Activated CD4-positive, alpha-beta T cell treated with anti-CD3 and anti-CD28 coated beads, Interleukin-2, amount 50 U/mL, for 16 hours (primary cell): ENCODE results near the gene FOXP1.
"Not testable (repeated sequence)": the region's sequence is repeated elsewhere in the genome, so short reads cannot be mapped to it uniquely, and the experiment has no call there.

Experiments
- DNase-seq: peaks from one replicate; pipeline ENCODE4 v3.0.0-alpha.2; 2020

Gene FOXP1

DNA sequence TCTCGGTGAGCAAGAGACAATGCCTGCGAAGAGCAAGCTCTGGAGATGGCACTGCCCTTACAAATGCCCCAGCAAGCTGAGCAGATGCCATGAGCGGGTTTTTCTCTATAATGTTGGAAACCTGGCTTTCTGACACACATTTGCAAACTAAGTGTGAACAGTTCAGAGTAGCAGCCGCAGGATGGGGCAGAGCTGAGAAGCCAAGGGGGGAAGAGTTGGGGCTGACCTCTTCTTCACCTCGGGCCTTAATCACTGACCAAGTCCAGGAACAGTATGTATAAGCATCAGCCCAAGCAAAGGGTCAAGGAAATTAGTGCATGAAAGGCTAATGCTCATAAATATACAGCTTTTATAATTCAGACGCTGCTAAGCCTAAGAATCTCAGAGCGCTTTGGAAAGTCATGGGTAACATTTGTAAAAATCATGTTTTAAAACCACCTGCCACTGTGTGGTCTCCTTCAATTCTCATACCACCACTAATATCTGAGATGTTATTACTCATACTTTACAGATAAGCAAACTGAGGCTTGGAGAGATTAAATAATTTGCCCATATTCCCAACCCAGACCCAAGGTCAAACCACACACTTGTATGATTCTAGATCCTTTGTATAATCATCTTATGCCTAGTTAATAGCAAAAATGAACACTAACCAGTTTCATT lies 603.4 kb downstream of the FOXP1 start:
- no peak for DNase-seq

DNA sequence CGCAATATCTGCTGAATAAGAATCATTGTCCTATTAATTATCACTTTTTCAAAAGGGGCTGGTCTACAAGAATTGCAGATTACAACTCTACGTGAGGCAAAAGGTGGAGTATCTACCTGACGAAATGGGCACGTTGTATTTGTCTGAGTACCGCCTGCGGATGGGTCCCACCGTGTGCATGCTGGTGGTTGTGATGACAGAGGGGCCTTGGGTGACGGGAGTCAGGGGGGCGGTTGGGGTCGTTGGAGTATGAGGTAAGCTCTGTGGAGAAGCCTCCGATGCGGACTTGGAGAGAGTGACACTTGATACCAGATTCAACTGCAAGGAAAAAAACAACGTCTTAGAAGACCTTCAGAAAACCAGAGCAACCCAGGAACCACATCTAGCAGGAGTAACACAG lies 605.8 kb downstream of the FOXP1 start:
- DNase-seq = no peak

DNA sequence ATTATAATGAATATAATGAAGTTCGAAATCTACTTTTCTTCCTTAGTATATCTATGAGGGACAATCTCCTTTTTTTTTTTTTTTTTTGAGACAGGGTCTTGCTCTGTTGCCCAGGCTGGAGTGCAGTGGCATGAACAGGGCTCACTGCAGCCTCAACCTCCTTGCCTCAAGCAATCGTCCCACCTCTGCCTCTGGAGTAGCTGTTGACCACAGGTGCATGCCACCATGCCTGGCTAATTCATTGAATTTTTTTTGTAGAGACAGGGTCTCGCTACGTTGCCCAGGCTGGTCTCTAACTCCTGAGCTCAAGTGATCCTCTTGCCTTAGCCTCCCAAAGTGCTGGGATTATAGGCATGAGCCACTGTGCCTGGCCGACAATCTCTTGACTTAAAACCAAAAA lies 607.5 kb downstream of the FOXP1 start:
- not testable (repeated sequence) for DNase-seq

DNA sequence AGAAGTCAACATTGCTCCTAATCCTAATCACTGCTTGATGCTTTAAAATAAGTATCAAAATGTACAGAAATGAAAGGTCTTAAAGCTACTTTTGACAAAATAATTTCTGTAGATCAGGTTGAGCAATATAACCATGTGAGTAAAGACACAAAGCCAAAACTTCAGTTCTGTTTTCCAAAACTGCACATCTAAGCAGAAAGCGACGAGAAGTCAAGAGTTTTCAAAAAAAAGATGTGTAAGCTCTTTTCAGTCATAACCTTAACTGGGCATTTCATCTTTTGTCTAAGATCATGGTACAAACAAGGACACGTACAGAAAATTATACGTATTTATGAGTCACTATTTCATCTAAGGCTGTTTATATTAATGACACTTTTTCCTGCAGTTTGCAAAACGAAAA lies 608.8 kb downstream of the FOXP1 start:
- DNase-seq = no peak

DNA sequence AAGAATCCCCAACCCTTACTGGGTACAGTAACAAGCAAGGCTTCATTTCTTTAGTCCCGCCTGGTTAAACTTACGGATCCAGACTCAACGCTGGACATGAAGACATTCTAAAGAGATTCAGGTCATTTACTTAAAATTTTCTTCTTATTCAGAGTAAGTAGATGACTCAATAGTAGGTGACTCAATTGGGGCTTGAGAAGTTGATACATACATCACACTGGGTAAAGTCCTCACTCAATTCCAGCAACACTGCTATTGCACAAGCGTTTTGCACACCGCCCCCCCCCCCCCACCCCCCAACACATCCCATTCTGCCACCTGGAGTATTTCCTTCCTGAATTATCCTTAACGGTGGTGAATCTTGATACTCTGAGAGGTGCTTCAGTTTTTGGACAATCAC lies 610.0 kb downstream of the FOXP1 start:
- DNase-seq = peak; percentile 24

DNA sequence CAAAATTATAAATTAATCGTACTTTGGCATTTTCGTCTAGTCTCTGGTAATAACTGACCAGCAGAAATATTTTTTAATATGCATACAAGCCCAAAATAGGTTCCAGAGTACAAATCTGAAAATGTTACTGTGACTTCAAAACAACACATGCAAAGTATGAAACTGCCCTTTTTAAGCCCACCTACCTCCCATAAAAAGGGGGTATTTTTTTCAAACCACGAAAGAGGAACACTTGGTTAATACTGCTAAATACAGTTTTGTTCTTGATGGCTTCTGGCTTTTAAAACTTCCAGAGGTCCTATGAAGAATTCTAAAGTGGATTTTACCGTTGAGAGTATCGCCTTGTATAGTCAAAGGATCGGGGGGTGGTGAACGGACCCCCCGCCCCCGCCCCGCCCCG lies 610.7 kb downstream of the FOXP1 start:
- DNase-seq = no peak

DNA sequence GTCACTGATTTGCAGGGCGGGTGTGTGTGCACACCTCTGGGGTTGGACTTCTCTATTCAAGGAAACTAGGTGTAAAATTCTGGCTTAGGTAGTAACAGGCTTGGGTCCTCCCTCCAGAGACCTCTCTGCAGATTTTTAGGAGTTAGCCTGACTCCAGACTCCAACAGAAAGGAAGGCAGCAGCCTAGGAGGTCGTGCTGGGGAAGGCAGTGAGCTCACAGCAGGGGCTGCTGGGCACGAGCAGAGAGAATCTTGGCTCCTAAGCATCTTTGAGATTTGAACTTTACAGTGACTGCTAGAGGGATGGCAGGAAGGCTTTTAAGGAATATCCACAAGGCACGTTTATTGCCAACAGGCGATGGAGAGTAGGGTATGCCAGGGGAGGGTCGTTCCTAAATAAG lies 612.6 kb downstream of the FOXP1 start:
- DNase-seq = no peak

DNA sequence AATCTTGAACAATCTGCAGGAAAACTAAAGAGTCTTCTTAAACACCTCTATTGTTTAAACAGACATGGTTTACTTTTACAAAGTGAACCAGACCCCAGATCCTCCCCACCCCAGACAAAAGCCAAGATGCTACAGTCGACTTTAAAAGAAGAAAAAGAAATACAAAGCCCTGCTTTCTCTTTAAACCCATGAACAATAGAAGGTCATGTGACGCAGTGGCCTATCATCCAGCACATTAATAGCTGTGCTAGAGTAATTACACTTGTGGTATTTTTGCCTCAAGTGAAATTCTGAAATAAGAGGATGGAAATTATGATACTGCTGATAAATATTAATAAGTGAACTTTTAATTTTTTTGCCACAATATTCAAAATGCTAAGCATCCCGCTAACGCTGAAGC lies 613.4 kb downstream of the FOXP1 start:
- DNase-seq = no peak

DNA sequence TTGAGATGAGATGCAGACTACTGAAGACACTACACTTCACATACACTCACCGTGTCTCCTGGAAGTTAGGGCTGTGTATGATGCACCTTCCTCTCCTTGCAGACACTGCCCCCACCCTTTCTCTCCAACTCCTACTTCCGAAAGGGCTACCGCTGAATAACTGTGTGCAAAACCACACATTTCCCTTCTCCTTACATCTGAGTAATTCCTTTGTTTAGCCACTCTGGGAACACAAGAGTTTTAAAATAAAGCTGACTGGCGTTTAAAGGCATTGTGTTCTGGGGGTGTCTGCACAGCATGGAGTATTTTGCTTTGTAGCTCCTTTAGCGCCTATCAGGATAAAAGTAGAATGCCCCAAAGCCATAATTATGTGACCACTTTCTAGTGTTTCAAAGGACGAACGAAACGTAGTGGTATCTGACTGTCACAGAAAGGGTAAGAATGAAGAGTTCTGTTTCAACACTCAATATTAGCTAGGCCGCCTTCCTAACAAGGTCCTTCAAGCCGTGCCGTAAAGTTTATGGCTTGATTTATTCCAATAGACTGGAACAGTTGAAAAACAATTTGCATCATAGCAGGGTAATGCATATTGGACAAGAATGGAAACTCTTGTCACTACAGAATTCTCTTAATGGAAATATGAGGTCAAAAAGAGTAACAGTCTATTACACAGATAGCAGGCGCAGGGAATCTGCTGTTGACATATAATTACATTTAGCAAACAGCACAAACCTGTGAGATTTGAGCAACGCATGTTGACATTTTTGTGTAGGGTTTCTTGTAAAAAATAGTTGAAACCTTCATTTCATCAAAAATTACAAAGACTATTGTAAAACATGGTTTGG lies 619.9 kb downstream of the FOXP1 start:
- no peak for DNase-seq

DNA sequence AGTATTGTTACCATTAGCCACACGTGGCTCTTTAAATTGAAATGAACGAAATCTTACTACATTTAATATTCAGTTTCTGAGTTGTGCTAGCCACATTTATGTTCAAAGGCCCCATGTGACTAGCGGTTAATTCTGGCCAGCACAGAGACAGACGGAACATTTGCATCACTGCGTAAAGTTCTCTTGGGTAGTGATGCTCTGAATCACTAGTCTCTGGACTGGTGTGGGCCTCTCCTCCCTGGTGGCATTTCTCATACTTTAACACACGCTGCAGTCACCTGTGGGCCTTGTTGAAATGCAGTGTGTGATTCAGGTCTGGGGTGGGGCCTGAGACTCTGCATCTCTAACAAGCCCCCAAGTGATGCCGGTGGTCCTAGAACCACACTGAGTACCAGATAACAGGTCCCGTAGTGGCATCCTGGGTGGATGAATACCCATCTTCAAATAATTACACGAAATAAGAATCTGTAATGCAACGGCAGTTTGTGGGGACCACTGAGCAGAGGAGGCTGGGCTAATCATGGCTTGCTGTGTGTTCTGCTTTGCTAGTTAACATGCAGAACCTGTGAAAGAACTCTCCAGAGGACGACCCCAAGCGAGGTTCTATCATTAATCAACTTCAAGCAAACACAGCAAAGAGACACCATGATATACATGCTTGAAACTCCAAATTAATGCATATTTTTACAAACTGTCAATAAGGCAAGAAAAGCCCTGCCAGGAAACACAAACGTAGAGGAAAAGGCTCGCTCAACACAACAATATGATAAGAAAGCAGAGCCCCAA lies 623.8 kb downstream of the FOXP1 start:
- no peak for DNase-seq

DNA sequence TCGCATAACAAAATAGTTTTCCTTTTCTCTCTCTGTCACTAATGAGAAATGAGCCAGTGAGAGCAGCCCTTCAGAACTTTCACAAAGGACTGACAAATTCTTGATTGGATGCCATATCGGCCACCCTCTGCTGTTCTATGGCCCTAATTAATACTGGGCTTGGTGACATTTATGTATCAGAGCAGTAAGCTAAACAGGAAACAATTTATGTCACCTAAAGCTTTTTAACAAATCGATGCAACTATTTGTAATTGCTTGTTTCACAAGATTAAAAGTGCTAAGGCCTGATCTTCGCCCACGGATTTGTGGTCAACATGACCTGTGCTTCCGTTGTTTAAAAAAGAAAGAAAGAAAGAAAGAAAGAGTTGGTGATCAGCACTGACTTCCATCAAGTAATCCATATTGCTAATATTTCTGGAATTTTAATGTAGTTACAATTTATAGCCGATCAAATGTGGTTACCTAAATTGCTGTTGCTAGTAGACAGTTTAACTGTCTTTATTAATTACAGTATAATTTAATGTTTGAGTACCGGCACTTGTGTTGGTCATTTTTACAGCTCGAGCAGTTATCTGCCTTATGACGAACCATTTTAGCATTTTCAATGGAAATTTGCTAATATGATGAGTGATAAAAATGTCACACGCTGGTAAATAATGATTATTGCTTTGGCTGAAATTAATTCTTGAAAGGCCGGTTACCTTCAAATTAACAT lies 631.3 kb downstream of the FOXP1 start:
- DNase-seq = no peak

DNA sequence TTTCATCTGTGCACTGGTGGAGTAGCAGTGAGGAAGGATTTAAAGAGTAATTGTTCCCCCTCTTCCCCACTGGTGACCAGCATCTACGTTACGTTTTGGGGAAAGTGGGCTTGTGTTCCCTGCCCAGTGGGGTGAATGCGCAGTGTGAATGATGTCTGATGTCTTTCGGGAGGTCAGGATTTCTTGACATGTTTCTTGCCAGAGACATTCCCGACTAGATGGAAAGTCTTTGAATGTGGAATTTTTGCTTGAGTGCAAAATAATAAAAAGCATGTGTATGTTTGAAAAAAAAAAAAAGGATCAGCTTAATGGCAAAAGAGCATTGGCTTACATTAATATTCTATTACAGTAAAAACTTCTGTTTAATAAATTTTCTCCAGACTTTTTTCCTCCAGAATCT lies 632.2 kb downstream of the FOXP1 start:
- no peak for DNase-seq

DNA sequence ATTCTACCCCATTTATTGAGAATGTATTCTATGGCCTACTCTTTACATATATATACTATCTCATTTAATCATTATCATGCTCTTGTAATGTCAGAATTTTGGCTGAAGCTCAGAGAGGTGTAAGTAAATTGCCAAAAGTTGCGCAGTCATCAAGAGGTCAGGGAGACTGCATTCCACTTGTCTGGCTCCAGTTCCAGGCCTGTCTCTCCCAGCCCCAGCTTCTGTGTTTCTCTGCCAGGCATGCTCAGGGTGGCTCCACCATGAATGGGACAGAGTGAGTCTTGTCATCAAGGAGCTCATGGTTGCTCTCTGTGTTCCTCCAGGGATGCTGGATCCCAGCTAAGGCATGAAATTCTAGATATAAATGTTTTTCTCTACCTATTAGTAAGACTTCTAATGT lies 635.9 kb downstream of the FOXP1 start:
- DNase-seq = no peak

DNA sequence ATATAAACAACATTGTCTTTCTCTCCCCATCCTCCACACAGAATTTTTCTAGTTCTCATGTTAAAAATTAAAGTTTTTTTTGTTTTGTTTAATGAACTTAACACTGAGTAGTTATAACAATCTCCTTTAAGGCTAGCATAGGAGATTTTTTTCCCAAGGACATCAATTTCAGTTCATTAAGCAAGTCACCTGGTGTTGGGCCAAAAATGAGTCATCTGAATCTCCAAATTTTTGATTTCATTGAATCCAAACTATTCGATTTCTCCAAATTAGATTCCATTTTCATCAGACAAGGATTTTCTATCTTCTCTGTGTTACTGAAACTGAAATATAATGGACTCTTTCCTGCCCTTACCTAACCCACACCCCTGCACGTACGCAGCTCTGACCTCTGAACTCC lies 639.6 kb downstream of the FOXP1 start:
- no peak for DNase-seq

DNA sequence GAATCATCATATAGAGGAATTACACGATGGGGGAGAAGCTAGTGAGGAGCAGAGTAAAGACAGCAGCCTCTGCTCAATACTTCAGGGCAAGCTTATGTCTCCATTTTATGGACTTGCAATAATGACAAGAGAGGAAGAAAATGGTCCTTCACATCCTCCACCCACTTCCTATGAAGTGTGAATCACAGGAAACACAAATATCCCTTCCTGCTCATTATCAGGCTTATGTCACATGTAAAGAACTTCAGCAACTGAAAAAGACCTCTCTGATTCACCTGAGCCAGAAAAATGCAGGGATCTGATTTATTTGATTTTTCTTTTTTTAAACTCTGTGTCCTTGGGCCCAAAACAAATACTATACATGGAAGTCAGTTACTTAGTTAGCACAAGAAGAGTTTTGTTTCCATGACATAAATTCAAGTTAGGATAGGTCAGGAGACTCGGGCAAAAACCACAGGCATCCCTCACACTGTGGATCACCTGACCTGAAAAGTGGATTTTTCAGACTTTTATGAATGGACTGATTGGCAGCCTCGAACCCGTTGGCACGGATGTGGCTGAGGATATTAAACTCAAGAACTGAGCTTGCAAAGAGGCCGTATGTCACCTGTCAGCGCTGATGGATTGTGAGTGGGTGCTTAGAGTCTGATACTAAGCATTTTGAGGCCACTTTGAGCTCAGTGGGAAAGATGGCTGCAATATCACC lies 650.3 kb downstream of the FOXP1 start:
- no peak for DNase-seq

DNA sequence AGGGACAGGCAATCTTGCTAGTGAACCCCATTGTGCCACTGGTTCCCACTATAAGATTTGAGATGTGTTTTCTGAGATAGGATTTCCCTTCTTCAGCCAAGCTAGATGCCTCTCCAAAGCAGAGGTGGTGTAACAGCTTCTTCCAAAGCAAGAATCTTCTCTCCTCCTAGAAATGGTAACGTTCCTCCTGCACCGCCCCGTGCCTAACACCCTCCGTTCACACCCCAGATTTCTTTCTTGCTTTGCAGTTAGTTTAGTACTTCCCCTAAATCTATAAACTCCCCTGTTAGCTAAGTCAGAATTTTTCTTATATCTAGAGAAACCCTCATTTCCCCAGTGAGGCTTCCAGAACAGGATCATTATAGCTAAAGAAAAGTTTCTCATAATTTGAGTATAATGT lies 653.5 kb downstream of the FOXP1 start:
- no peak for DNase-seq

DNA sequence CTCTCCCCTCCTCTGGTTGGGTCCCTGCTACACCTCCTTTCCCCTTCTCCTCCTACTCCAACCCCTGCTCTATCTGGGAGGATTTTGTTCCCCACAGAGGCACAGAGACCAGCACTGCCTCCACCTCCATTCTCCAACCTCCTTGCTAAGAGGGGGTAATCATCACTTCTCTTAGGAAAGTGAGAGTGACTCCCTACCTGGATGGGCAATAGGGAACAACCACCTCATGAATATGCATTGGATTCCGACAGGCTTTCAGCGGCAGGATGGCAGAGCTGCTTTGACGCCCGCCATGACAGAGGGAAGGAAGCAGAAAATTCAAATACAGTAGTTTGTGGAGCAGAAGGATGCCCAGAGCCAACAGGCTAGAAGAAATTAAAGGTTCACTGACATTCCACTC lies 656.3 kb downstream of the FOXP1 start:
- no peak for DNase-seq

DNA sequence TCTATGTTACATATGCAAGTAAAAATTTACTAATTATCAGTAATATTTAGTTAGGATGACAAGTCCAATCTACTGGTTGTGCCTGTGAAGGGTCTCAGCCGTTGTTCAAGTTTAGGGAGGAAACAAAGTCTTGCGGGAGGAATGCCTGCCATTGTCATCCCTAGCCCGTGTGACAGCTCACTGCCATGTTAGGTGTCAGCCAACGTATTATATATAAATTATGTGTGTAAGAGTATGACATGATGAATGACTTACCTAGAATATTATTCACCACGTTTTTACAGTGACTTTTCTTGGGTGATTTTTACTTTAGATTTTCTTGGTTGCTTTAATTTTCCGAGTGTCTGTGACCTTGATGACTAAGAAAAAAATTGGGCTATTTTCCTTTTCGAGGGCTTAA lies 656.7 kb downstream of the FOXP1 start:
- DNase-seq = no peak

DNA sequence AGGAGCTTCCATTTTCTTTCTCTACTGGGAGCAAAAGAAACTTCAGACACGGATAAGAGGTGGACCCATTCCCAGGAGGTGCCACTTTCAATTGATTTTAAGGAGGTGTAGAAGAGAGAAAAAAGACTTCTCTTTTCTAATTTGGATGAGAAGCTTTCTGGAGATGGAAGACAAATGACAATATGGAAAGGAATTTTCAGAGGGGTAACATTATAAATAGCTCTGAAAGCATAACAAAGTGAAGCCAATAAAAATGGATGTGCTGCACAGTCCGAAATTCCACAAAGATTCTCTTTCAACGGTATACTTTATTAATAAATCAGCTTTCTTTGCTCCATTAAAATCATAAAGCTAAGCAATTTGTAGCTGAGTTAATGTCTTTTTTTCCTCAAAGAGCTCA lies 663.9 kb downstream of the FOXP1 start:
- no peak for DNase-seq

DNA sequence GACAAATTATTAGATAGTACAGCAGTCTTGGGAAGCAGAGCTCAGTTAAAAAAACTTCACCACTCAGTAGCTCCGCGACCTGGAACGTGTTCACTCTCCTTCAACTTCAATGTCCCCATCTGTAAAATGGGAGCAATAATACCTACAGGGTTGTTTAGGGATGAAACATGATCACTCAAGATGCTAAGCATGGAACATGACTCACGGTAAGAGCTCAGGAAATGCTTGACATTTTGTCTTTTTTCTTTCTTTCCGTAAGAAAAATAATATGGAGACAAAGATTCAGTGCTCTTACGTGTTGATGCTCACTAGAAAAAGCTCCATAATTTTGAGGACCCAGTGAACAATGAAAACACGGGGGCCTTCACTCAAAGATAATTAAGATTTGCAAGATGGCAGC lies 664.4 kb downstream of the FOXP1 start:
- DNase-seq = no peak

DNA sequence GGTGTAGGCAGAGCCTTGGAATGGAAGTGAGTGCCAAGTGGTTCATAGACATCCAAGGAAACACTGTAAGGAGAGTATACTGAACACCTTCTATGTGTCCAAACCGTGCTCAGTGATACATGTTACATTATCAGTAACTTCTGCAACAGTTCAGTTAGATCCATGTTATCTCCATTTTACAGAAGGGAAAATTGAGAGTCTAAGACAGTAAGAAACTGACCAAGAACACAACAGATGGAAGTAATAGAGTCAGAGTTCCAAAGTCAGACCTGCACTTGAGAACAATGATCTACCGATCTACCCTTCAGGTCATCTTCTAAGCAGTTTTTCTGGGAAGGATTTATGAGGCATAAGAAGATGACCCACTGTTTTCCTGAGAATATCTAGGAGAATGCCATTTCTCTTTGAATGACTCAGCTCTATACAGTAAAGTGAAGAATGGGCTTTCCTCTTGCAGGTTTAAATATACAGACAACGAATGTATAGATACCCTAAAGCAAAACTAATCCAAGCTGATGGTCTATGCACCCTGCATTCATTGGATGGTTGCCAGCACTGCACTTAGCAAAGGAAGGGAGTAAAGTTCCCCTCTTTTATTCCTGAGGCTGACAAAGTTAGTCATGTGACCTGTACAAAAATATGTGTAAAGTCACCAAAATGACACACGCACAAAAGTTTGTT lies 667.0 kb downstream of the FOXP1 start:
- DNase-seq = no peak

DNA sequence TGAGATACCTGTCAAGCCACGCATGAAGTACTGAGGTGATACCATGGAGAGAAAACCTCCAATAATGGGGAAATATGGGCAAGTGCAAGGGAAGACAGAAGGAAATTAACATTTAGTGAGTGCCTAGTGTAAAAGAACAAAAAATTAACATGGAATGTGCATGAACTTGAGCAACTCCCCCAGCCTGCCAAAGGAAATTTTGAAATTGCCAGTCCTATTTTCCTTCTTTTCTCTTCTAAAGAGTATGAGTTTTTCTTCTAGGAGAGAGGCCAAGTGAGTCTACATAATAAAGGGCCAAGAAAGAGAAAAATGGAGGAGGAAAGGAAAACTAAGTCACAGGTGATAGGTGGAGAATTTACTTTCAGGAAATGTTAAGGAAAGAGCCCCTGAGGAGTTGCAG lies 668.7 kb downstream of the FOXP1 start:
- no peak for DNase-seq
